NCI-H1417 (cell line): ENCODE results near the gene COL9A2.
A peak's percentile ranks its signal among the peaks of the same experiment; 100 is the strongest.
"Not testable (repeated sequence)": the region's sequence is repeated elsewhere in the genome, so short reads cannot be mapped to it uniquely, and the experiment has no call there.

Experiments
- DNase-seq, 3 experiments: peaks; one replicate each; lab custom pipeline; 2025; lab: John Stamatoyannopoulos, UW

The COL9A2 gene

GRCh38 chr1:40316595-40317393 lies at the start of gene COL9A2:
Gene COL9A2 (minus strand): TSS chr1:40317286. CDS start chr1:40317197, 89 bp downstream.
- DNase-seq: peak; percentile 35 to 77 (median 75)

GRCh38 chr1:40363721-40364120 lies 46.6 kb upstream of the COL9A2 start:
- DNase-seq: no peak

DNA sequence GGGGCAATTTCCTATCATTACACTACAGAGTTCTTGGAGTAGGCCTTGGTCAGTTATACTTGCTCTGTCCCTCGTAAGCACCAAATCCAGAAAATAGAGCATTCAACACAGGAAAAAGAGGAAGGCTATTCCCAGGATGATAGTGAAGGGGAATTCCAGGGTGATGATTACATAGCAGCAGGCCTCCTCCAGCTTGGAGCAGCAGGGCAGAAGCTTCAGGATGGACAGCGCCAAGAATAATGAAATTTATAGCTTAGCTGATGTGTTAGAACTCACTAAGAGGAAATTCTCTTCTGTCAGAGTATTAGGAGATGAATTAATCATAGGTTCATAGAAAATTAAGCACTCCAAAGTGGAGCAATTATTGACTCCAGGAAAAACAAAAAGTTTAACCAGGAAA lies 45.6 kb upstream of the COL9A2 start:
- no peak for DNase-seq

GRCh38 chr1:40362199-40362598 lies 45.1 kb upstream of the COL9A2 start:
- no peak for DNase-seq

DNA sequence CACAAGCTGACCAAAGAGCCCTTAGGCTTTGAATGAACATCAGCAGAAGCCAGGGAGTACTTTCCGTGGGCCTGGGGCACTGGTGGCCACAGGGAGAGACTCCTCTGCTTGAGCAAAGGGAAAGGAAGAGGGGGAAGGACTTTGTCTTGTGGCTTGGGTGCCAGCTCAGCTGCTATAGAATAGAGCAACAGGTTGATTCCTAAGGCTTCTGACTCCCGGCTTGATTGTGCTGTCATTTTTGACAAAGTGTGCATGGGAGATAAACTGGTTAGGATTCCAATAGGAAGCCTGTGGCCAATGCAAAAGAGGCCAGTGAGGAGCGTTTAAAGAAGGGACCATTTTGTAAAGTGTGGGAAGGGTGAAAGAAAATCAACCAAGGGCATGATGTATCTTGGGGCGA lies 44.6 kb upstream of the COL9A2 start:
- no peak for DNase-seq

- no peak for DNase-seq
These were observed 44.1 kb upstream of the COL9A2 start for GRCh38 chr1:40361201-40361600.

- DNase-seq: no peak
These were observed 43.5 kb upstream of the COL9A2 start for GRCh38 chr1:40360631-40361030.

GRCh38 chr1:40357625-40358024 lies 40.5 kb upstream of the COL9A2 start:
- no peak for DNase-seq

DNA sequence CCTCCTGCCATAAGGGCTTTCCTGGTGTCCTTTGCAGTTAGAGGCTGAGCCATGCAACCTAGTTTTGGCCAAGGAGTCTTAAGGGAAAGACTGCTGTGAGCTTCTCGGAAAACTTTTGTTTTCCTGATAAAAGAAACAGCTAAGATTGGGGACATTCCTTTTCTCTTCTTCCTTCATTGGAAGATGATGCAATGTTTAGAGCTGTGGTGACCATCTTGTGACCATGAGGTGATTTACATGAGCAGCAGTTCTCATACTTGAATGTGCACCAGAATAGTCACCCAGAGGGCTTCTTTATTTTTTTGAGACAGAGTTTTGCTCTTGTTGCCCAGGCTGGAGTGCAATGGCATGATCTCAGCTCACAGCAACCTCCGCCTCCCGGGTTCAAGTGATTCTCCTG lies 36.0 kb upstream of the COL9A2 start:
- no peak for DNase-seq

DNA sequence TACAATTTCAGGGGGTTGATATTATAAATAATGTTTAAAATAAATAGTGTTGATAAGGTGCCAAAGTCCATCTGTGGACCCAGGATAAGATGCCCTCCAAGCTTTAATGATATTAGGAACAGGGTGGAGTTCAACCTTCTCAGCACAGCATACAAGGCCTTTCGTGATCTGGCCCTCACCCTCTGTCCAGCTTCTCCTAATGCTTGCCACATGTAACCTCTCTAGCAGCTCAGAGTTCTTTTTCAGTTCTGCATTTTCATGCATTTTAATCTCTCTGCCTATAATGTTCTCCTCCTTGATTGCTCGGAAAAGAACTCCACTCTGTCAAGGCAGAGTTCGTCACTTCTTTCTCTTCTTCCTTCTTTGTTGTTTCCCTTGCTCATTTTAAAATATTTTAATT lies 35.0 kb upstream of the COL9A2 start:
- DNase-seq: no peak

GRCh38 chr1:40351124-40351523 lies 34.0 kb upstream of the COL9A2 start:
- no peak for DNase-seq

DNA sequence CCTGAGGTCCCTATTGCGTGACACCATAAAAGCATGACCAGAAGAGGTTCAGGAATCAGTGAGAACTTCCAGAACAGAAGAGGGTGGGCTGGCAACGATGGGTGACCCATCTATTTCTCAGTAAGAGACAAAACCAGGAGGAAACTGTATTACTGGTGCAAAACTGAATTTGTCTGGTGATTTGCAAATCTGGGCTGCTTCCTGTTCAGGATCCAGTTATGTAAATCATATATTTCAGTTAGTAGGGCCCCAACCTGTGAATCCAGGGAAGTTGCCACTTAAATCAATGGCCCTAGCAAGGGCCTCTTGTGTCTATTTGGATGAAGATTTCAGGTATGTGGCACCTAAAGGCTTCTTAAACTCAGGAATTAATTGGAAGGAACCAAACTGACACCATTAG lies 33.3 kb upstream of the COL9A2 start:
- DNase-seq: no peak

DNA sequence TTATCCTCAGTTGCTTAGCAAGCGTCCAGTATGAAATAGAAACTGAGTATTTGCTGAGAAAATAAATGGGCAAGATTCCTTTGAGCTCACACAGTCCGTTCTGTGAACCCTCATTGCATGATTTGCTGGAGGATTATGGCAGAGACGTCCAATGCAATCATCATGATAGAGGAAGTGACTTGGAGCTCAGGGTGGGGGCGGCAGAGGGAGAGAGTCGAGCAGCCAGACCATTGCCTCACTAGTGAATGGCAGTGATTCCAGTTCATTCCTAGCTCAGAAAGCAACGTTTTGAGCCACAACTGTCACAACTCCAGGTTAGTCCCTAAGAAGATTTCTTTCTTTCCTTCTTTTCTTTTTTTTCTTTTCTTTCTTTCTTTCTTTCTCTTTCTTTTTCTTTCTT lies 27.5 kb upstream of the COL9A2 start:
- DNase-seq: no peak

- not testable (repeated sequence) for DNase-seq
These were observed 25.3 kb upstream of the COL9A2 start for GRCh38 chr1:40342381-40342717.

DNA sequence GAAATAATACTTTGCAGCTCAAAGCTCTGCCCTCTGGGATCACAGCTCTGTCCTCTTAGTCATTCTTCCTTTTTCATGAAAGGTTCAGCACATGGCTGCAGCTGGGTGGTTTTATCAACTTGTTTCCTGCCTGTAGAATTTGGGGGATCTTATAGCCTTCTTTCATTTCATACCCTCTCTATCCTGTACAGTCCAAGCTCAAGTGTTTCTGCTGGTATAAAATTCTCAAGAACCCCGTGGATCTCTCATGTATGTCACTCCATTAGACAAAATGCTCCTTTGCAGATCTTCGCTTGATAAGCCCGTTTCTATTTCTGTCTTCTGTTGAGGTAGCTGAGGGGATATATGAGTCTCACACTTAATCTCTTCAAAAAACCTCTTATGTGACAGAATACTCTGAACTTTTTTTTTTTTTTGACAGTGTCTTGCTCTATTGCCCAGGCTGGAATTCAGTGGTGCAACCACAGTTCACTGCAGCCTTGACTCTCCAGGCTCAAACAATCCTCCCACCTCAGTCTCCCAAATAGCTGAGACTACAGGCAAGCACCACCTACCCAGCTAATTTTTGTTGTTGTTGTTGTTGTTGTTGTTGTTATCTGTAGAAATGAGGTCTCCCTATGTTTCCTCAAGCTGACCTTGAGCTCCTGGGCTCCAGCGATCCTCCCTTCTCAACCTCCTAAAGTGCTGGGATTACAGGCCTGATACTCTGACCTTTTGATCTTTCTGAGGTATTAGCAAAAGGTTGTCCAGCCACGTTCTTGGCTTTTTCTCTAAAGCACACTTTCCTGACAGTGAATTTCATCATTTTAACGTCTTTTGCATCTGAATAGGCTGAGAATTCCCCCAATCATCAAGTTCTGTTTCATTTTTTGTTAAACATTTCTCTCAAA lies 24.6 kb upstream of the COL9A2 start:
- no peak for DNase-seq

GRCh38 chr1:40339420-40340323 lies 22.6 kb upstream of the COL9A2 start:
- peak in 2 of 3 experiments; percentile 24 to 49 for DNase-seq

GRCh38 chr1:40338745-40339419 lies 21.8 kb upstream of the COL9A2 start:
- peak; percentile 79 to 89 (median 81) for DNase-seq

GRCh38 chr1:40337443-40337842 lies 20.4 kb upstream of the COL9A2 start:
- no peak for DNase-seq

- DNase-seq: no peak
These were observed 15.6 kb upstream of the COL9A2 start for GRCh38 chr1:40332695-40333094.

DNA sequence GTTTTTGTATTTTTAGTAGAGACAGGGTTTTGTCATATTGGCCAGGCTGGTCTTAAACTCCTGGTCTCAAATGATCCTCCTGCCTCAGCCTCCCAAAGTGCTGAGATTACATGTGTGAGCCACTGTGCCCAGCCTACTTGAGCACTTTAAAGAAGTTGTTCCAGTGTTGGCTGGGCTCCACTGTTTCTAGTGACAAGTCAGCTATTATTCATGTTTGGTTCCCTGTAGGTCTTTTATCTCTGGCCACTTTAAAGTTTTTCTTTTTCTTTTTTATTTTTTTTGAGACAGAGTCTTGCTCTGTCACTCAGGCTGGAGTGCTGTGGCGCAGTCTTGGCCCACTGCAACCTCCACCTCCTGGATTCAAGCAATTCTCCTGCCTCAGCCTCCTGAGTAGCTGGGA lies 14.3 kb upstream of the COL9A2 start:
- not testable (repeated sequence) for DNase-seq

DNA sequence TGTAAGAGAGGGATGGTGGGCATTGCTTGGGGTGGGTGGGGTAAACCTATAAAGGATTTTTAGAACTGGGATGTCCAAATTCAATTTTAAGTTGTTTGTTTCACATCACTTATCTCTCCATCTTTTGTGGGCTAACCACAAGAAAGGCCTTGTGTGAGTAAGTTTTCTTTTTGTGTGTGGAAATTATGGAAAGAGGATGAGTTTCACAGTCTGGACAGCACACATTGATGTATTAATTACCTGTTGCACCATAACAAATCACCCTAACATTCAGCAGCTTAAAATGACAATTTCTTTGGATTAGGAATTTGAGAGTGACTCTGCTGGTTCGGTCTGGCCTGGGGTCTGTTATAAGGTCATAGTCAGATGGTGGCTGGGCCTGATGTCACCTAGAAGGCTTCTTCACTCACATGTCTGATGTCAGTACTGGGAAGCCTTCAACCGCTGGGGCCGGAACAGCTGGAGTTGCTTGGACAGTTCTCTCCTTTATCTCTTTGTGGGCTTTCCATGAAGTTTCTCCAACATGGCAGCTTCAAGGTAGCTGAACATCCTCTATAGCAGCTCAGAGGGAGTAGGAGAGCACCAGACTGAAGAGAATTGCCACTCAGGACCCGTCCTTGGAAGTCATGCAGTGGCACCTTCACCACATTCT lies 2.0 kb upstream of the COL9A2 start:
- DNase-seq: no peak
